NCI-H460 (cell line): ENCODE measurements around the gene EXOC2. TPM values are rescaled to one million over a fixed set of nuclear protein-coding genes. Genes with fewer than 3 reads are reported as not detected.

ENCODE experiments used
- DNase-seq: peaks from one replicate; pipeline ENCODE4 v3.0.0-alpha.2; 2016; ENCODE audit warnings: low read depth; ENCODE audit errors: extremely low read depth
- total RNA-seq: library from RNA; depleted of rRNA; stranded (reverse); fragments of >200 nt; shearing (Covaris generic); gene quantifications from 2 replicates; pipeline ENCODE4 v1.2.3, GENCODE V29; 2014

The EXOC2 gene
- total RNA-seq, 1 experiment from 2014 or later, result 28.8 TPM

DNA sequence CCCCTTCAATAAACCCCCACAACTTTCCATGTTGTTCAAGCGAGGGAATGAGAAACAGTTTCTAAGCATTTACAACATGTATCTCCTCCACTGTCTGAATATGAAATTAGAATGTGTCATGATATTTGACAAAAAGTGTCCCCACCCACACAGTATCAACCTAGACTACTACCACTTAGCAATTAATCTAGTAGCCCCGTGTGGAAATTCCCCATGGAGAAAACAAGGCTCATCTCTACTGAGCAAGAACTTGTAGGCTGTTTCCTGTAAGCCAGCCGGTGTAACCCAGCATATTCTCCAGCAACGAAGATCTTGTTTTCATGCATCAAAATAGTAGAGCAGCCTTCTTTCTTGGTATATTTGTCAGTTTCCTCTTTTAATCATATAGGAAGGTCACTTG, 186.4 kb downstream of the EXOC2 start:
- no peak for DNase-seq

DNA sequence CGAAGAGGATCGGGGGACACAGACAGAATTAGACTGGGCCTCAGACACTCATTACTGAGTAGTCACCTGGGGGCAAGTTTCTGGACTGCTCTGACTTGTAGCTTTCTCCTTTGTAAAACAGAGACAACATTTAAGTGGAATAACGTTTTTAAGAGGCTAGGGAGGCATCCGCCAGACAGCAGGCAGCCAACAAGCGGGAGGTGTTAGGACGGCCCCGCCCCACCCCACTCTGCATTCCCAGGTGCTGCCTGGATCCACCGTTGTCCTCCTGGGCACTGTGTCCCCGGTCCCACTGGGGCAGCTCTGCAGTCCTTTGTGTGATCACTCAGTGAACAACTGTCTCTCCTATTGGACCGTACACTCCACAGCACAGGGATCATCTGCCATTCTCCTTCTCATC, 187.6 kb downstream of the EXOC2 start:
- no peak for DNase-seq

DNA sequence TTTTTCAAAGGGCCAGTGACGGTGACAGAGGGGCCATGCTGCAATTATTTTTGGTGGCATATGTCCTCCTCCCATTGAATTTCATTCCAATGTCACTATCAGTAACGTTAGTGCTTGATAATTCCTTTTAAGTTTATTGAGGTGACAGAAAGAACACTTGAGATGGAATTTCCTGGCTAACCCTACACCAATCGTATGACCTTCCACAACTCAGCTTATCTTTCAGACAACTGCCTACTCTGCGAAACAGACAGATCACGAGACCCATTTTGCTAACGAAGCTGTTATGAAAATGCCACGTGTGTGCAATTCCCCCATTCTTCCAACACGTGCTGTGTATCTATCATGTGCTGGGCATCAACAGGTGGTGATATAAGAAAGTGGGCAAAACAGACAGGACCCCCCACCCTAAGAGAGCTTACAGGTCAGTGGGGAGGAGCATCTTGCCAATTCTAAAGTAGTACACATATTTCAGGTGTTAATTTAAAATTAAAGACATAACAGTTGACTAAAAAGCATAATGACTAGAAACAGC, 188.4 kb downstream of the EXOC2 start:
- no peak for DNase-seq

DNA sequence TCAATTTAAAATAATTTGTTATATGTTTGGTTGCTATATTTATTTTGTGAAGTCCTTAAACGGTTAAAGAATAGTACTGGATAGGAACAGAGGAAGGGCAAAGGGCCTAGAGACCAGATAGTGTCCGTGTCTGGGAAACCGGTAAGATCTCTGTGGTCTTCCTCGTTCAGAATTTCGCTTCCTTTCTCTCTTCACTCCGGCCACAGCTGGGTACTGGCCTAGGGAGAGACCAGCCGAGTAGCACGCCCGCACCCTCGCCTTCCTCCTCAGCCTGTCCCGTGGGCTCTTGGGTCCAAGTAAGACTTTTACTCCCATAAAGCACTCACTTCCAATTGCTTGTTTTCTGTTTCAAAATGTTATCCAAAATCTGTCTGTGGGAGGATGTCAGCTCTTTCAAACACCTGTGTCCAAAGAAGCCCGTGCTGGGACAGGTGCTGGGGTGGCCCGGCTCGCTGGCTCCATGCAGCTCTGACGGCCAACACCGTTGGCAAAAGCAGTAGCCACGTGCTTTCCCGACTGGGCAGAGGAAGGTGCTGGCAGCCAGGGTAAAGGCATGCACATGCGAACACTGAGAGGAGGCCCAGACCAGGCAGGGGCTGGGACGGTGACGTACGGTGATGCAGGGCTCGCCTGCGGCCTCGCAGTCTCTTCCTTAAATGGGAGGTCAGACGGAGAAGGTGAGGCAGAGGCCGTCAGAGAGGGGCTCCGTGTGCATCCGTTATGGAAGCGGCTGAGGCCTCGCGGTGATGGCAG, 189.2 kb downstream of the EXOC2 start:
- DNase-seq, result no peak

DNA sequence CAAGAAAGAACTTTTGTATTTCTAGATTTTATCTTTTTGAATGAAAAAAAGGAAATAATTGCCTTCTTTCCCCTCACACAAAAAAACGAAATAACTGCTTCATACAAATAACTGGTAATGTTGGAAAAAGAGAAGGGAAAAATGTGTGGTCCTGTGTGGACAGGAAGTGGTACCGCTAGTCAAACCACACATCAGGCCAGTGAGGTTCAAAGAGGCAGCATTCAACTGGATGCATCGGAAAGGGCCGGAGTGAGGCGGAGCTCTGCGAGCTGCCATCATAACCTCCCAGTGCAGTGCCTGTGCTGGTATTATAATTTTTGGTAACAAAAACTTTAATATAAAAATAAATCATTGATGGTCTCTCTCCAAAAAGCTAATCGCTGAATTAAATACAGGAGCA, 190.2 kb downstream of the EXOC2 start:
- no peak for DNase-seq

DNA sequence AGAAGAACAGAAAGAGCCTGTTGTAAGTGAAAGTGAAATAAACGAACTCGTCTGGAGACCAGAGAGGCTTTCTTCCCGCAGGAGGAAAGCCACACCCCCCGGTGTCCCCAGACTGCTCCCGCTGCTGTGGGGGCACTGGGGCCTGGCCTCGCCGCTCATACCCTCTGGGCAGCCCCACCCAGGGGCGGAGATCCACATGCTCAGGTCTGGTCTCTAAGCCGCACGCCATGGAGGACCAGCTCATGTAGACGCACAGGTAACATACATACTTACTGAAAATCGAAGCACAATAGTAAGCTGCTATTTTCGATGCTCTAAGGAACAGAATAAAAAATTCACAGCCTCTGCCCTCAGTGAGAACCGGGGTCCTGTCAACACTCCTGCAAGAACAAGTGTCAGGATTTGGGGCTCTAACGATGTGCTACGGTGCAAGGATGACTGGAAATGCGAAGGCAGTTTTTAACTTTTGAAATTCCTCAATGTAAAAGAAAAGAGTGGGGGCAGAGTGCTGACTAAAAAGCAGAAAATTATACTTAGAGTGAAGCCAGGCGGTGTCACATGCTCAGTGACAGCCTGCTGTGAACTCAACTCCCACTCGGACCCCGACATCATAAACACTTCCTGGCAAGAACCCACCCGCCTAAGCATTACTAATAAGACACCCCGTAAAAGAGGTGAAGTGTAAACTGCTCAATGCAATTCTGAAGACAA, 190.9 kb downstream of the EXOC2 start:
- no peak for DNase-seq

DNA sequence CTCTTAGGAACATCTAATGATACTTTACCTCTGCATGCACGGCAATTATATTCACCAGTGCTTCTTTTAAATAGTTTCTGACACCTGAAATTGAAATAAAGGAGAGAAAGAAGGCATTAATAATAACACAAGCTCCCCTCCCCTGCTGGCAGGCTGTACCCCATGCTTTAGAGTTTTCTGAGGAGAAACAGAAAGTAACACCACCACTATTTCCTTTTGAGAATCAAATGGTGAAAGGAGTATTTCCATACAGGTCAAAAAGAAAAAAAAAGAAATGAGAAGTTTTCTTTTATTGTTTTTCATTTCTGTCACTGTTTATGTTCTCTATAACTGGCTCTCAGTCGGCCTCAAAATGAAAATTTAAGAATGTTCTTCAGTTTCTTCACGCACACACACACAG, 193.3 kb downstream of the EXOC2 start:
- no peak for DNase-seq

DNA sequence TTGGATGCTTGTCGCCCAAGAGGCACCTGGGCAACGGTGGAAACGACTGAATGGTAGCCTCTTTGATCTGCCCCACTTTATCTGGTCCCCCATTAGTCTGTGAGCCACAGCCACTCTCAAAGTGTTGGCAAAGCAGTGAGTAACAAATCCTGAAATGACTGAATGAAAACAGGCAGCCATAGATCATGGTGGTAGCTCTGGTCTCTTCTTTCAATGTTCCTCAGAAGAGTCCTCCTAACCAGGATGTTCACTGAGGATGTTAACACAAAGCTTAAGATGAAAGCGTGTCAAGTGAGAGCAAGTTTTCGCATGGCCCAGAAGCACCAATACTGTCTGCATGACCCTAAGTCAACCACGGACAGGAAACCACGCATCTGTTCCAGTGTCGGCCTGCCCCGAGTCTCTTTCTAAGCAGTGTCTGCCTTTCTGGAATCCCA, 194.1 kb downstream of the EXOC2 start:
- no peak for DNase-seq

DNA sequence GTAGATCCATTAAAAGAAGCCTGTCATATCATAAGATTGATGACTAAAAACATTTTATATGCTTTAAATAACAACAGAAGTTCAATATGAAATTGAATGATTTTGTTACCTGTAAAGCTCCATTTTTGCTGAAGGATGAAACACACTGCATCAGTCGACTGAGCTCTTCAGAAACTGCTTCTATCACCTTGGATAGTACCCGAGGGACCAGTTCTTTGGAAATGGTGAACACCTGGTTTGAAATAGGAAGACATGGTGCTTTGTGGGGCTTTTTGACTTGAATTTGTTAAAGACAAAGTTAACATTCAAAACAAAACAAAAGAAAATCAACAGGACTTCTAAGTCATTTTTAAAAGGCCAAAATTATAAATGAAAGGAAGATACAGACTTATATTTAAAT, 195.7 kb downstream of the EXOC2 start:
- no peak for DNase-seq

DNA sequence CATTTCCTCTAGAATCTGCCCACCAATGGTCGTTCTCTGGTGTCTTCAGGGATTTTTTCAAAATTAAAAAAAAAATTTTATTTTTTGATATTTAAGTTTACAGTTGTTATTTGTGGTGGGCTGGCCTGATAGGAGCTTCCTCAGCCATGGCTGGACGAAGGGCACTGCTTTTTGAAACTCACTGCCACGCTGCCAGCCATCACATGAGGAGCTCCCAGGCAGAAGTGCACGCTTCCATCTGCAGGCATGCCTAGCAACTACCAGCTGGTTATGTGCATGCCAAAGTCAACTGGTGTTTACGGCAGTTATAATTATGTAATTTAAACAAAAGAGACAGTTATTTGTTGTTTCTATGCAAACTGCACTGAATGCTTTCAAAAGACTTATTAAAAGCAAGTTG, 196.3 kb downstream of the EXOC2 start:
- no peak for DNase-seq

DNA sequence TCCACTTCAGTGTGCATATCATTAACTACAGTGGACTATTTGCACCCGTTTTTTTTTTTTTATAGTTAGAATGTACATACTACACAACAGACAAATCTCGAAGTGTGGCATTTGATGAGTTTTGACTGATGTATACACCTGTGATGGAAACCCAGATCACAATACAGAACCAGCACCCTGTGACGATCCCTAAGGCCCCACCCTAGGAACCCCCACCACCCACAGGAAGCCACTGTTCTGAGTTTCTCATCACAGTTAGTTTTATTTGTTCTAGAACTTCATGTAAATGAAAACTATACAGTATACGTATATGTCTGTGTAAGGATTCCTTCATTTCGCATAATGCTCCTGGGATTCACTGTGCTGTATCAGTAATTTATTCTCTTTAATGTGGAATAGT, 198.5 kb downstream of the EXOC2 start:
- no peak for DNase-seq

DNA sequence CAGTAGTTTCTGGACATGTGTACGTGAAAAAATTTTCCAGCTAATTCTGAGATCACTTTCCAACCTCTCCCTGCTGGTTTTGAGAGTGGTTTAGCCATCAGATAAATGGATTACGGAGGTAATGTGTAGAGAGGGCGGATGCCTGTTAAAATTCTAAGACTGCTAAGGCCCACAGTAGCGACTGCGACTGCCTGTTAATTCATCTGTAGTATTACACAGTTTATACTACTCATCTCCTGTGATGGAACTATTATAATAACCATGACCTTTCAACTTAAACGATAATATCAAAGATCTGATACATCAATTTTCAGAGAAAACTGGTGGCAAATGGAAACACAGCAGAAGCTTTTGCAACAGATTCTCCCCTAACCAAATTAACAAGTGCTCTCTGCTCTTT, 199.1 kb downstream of the EXOC2 start:
- DNase-seq, result no peak

DNA sequence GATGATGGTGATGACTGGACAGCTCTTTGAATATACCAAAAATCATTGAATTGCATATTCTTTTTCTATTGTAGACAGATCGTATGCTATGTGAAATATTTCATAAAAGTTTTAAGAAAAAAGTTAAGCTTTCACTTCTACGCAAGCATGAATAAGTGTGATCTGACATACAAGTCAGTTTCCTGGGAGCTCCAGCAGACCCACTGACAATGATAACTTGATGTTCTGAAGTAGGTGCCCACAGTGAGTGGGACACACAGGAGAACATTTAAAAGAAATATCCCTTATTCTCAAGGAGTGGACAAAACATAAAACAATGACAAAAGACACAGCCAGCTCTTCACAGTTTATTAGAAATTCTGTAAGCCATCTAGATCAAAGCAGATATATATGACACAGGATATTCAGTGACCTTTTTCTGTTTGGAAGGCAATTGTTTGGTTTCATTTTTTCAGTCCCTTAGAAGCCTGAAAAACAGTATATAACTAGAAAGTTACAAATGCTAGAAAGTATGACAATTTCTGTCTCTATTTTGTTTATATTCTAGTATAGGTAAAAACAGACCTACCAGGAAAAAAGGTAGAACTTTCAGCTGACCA, 200.0 kb downstream of the EXOC2 start:
- no peak for DNase-seq

DNA sequence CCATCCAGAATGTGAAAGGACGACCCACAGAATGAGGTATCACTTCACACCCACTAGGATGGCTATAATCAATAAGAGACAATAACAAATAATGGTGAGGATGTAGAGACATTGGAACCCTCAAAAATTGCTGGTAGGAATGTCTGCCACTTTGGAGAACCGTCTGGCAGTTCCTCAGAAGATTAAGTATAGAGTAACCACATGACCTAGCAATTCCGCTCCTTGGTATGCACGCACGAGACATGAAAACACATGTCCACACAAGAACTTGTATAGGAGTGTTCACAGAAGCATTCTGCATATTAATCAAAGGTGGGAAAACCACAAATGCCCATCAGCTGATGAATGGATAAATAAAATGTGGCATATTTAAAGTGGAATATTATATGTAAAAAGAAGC, 200.8 kb downstream of the EXOC2 start:
- no peak for DNase-seq

DNA sequence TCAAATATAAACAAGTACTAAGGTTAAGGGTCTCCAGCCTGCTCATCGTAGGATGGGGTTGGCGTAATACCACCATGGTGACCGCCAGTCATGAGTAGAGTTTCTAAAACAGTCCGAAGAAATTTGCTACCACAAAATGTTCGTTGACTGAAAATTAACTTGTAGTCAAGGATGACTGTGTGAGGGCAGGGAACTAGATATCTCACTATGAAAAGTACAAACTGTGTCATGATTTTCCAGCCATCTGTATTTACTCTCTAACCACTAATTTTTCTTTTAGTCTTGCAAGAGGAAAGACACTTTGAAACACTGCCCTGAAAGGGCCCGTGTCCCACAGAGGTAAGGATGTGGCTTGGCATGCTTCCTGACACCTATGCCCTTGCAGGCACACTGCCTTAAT, 201.7 kb downstream of the EXOC2 start:
- DNase-seq, result no peak

DNA sequence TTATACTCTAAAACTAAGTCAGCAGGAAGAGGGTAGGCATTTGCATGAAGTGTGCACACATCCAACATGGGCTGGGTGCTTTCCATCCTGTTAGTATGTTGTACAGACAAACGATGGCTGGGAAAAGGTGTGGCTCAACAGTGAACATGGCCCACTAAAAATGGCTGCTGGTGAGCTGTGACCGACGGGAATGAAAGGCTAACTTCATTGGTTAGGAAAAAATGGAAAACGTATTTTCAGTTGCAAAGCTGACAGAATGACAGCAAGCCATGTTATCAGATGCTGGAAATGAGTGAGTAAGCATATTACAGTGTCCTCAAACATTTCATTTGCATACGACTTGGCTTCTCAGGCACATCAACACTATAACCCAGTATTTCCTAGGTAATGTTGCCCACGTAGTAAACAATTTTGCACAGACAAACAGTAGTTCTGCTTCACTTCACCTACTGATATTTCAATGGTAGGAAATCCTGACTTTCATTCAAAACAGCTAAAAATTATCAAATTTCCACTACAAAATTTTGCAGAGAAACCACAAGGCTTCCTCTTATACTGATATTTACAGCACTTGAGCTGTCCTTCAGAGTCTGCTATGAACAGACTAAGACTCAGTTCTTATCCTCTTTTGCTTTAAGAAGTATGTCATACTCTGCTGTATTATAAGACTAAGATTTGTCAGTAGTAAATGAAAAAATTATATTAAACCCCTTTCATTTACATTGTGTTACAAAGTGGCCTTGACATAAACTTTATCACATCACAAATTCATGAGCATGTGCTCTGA, 202.5 kb downstream of the EXOC2 start:
- DNase-seq, result no peak

DNA sequence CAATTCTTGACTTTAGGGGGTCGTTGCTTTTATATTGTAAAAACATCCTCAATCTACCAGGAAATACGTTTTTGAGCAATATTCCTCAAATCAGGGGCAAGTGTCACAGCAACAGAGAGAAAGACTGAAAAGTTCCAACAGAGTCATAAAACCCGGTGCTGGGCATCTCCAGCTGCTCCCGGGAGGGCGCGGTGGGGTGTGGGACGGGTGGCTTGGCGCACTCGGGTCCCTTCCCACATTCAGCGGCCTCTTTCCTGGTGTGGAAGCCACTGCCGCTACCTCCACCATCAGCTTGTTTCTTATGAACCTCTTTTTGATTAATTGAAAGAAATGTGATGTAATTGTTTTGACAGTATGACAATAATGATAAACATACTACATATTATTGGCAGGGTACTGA, 203.2 kb downstream of the EXOC2 start:
- DNase-seq, result no peak

DNA sequence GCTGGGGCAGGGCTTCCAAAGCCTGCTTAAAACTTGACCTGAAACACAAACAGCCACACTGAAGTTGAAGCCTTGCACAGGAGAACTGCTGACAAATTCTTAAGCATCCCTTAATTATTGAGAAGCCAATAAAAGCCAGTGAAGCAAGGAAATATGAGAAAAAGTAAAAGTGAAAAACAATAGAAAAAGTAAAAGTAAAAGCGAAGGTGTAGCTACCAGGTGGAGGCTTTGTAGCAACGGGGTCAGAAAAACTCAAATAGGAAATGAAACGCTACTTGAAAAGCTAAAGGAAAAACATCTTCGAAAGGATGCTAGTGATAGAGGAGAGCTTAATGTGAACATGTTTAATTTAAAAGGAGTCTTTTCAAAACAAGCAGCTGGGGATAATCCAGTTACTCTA, 203.9 kb downstream of the EXOC2 start:
- DNase-seq, result no peak

DNA sequence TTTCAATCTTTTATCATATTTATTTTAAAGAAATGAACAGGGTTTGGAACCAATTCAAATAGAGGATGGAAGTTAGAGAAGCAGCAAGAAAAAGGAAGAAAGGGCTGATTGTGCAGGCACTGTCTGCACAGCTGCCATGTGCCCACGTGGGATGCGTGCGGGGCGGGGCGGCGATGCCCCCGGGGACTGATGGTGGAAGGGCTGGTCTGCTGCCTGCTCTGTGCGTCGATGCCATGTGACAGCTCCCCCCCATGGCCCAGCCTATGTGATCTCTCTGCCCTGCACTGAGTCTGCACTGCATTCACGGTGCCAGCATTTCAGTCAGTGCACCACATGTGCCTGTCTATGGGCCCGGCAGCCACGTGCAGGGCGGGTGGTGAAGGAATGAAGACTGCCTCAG, 205.0 kb downstream of the EXOC2 start:
- no peak for DNase-seq

DNA sequence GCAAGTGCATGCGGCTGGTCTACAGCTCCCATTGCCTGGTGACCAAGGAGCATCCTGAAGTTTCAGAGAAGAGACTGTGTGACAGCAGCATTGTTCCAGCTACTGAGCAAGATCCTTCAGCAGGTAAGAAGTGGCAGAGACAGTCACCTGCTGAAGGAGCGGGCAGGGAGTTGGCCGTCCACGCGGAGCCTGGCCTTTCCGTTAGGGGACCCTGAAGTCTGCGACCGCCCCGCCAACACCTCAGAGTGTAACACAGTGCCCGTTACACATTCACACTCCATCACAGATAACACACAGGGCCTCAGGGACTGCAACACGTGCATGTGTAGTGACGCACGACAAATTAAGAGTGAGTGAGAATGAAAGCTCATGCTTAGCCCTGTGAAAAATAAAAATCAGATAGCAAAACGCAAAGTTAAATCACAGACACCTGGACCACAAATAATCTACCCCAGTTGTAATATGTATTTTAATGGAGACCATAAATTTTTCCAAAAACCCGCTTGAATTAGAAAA, 207.2 kb downstream of the EXOC2 start:
- DNase-seq, result no peak

DNA sequence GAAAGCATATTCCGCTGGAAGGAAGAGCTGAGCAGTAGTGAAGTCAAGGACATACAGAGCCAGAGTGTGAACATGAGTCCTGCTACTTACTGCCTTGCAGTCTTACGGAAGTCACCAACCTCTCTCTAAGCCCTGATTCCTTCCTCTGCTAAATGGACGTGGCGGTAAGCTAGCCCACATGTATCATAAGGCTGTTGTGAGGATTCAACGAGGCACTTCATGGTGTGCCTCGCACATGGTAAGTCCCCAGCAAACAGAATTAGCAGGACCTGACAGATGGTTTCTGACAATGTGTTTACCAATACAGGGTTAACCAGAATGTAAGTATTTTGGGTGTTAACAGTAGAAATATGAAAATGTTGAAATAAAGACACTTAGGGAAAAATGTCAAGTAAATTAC, 208.2 kb downstream of the EXOC2 start:
- DNase-seq, result no peak
